ENCODE data around the gene NFKBIE. TPM values are rescaled to one million over a fixed set of nuclear protein-coding genes. Genes with fewer than 3 reads are reported as not detected.

NFKBIE gene
- total RNA-seq, 4 donors from 2014 or later, result 1.3 to 5.9 (median 2.8) TPM

GRCh38 chr6:44261581-44261980 is 3.8 kb downstream of the NFKBIE start:
- no peaks in the 10 kb centered on the region for H3K27me3 ChIP-seq
- peaks cover 0 to 27% of the 10 kb centered on the region in 2 donors for H3K4me1 ChIP-seq
- no peak for TF ChIP-seq POLR2A (IDR thresholded peaks at IDR 0.05)
- TF ChIP-seq CTCF (IDR thresholded peaks at IDR 0.05), result no peak
- DNase-seq, result no peak
- H3K36me3 ChIP-seq, result no peaks in the 10 kb centered on the region
- H3K27ac ChIP-seq, result no peak overlapping the region
- H3K4me3 ChIP-seq, result no peak overlapping the region
- no peaks in the 10 kb centered on the region for H3K9me3 ChIP-seq
- intact Hi-C loops (cut with DNase I; ENCODE audit: low total_unique reads), result no loop called here

- Histone ChIP-seq H3K9me3 (no peaks in the 10 kb centered on the region), H3K36me3 (no peaks in the 10 kb centered on the region), H3K4me3 (no peak overlapping the region), H3K4me1 (peaks cover 0 to 27% of the 10 kb centered on the region in 2 donors), H3K27me3 (no peaks in the 10 kb centered on the region), H3K27ac (no peak overlapping the region)
- intact Hi-C loops (cut with DNase I; ENCODE audit: low total_unique reads), result no loop called here
- DNase-seq, result no peak
- TF ChIP-seq CTCF (IDR thresholded peaks at IDR 0.05), result no peak
- no peak for TF ChIP-seq POLR2A (IDR thresholded peaks at IDR 0.05)
Measured at GRCh38 chr6:44260451-44261297, 4.7 kb downstream of the NFKBIE start.

GRCh38 chr6:44260011-44260410 is 5.3 kb downstream of the NFKBIE start:
- Histone ChIP-seq H3K9me3 (no peaks in the 10 kb centered on the region), H3K27ac (no peak overlapping the region), H3K4me3 (no peak overlapping the region), H3K4me1 (peaks cover 0 to 27% of the 10 kb centered on the region in 2 donors), H3K27me3 (no peaks in the 10 kb centered on the region), H3K36me3 (no peaks in the 10 kb centered on the region)
- TF ChIP-seq CTCF (IDR thresholded peaks at IDR 0.05) (no peak), POLR2A (IDR thresholded peaks at IDR 0.05) (no peak)
- no peak for DNase-seq
- intact Hi-C loops (cut with DNase I; ENCODE audit: low total_unique reads), result no loop called here

- no peak overlapping the region for H3K4me3 ChIP-seq
- H3K27me3 ChIP-seq, result no peaks in the 10 kb centered on the region
- H3K36me3 ChIP-seq, result no peaks in the 10 kb centered on the region
- H3K9me3 ChIP-seq, result no peaks in the 10 kb centered on the region
- peaks cover 0 to 21% of the 10 kb centered on the region in 2 donors for H3K4me1 ChIP-seq
- DNase-seq, result no peak
- H3K27ac ChIP-seq, result no peak overlapping the region
- intact Hi-C loops (cut with DNase I; ENCODE audit: low total_unique reads), result no loop called here
- TF ChIP-seq CTCF (IDR thresholded peaks at IDR 0.05), result no peak
- TF ChIP-seq POLR2A (IDR thresholded peaks at IDR 0.05), result no peak
Measured at GRCh38 chr6:44258921-44259320, 6.4 kb downstream of the NFKBIE start.

GRCh38 chr6:44258325-44258863 is 7.0 kb downstream of the NFKBIE start:
- intact Hi-C loops (cut with DNase I; ENCODE audit: low total_unique reads), result no loop called here
- H3K4me3 ChIP-seq, result no peak overlapping the region
- peak in 1 of 2 donors; percentile 14 for DNase-seq
- no peaks in the 10 kb centered on the region for H3K27me3 ChIP-seq
- no peaks in the 10 kb centered on the region for H3K9me3 ChIP-seq
- TF ChIP-seq POLR2A (IDR thresholded peaks at IDR 0.05), result no peak
- TF ChIP-seq CTCF (IDR thresholded peaks at IDR 0.05), result no peak
- no peaks in the 10 kb centered on the region for H3K36me3 ChIP-seq
- H3K4me1 ChIP-seq, result peaks cover 0 to 15% of the 10 kb centered on the region in 2 donors
- H3K27ac ChIP-seq, result peak overlapping the region; percentile 90 to 96

All from uterus (tissue), 4 donors.